Left forelimb (tissue), 1 donor: ENCODE measurements around the gene KANK3.
"Not testable (repeated sequence)": the region's sequence is repeated elsewhere in the genome, so short reads cannot be mapped to it uniquely, and the experiment has no call there.

Experiments
- DNase-seq: peaks from one replicate; pipeline ENCODE4 v3.0.0-alpha.2; 2018; ENCODE audit warnings: low spot score

The KANK3 gene

DNA sequence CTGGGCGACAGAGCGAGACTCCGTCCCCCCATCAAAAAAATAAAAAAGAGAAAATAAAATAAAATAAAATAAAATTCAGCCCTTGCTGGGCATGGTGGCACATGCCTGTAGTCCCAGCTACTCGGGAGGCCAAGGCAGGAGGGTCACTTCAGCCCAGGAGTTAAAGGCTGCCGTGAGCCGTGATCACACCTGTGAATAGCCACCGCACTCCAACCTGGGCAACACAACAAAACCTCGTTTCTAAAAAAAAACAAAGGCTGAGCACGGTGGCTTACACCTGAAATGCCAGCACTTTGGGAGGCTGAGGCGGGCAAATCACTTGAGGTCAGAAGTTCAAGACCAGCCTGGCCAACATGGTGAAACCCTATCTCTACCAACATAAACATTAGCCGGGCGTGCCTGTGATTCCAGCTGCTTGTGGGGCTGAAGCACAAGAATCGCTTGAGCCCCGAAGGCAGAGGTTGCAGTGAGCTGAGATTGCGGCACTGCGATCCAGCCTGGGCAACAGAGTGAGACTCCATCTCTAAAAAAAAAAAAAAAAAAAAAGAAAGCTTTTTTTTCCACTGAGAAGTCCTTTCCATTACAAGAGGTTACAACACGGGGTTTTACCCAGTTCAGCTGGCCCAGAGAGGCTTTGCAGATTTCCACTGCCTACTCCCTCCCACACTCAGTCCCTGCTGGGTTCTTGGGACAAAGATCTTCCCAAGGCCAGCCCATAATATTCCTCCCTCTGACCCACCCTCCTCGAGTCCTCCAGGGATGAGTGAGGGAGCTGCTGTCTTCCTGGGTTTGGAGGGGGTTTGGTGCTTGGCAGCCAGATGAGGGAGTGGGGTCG is 27.3 kb upstream of the KANK3 start:
- DNase-seq, result no peak

DNA sequence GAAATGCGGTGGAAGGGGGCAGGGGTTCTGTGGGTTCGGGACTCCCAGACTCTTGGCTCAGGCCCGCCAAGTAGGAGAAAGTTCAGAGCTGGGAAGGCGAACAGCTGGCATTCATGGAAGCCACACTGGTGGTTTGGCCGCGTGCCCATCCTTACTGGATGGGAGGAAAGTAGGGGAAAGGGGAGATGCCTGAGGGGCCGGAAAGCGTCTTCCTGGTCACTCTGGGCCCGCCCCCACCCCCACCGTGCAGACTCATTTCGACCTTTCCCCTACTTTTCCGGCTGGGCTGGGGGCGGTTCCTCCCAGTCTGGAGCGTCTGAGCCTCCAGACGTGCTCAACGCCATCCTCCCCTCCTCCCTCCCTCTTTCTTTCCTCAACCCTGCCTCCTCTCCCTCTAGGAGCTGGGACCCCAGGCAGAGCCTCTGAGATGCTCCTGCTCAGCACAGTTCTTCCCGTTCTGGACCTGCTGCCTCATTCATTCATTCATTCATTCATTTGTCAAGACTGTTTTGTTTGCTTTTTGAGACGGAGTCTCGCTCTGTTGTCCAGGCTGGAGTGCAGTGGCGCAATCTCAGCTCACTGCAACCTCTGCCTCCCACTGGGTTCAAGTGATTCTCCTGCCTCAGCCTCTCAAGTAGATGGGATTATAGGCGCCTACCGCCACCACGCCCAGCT is 24.4 kb upstream of the KANK3 start:
- peak; percentile 89 for DNase-seq

DNA sequence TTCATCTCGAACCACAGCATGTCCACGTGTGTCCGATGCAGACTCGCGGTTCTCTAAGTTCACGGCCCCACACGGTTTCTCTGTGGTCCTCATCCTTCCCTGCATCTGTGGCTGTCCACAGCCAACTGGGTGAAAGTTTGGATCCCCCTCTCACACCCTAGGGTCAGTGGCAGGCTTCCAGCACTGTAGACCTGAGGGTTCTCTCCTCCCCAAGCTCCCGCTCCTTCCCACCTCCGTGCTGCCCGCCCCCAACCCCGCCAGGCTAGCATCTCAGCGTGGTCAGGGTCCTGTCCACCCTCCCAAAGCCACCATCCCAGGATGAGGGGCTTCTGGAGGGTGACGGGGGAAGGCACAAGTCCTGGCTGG is 23.9 kb upstream of the KANK3 start:
- DNase-seq, result no peak

DNA sequence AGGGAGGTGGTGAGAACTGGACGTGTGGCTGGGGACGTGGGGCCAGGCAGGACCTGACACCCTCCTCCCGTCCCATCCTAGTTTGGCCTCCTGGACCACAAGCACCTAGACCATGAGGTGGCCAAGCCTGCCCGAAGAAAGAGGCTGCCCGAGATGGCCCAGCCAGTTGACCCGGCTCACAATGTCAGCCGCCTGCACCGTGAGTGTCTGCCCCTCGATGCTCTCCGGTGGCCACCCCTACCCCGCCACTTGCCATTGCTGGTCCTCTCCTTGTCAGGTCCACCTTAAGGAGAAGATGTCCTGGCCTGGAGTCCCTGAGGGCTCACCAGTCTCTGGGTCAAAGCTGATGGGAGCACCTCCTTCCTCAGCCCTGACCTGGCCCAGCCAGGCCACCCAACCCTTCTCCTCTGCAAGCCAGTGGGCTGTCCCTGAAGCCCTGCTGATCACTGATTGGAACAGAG is 23.1 kb upstream of the KANK3 start:
- DNase-seq, result no peak

DNA sequence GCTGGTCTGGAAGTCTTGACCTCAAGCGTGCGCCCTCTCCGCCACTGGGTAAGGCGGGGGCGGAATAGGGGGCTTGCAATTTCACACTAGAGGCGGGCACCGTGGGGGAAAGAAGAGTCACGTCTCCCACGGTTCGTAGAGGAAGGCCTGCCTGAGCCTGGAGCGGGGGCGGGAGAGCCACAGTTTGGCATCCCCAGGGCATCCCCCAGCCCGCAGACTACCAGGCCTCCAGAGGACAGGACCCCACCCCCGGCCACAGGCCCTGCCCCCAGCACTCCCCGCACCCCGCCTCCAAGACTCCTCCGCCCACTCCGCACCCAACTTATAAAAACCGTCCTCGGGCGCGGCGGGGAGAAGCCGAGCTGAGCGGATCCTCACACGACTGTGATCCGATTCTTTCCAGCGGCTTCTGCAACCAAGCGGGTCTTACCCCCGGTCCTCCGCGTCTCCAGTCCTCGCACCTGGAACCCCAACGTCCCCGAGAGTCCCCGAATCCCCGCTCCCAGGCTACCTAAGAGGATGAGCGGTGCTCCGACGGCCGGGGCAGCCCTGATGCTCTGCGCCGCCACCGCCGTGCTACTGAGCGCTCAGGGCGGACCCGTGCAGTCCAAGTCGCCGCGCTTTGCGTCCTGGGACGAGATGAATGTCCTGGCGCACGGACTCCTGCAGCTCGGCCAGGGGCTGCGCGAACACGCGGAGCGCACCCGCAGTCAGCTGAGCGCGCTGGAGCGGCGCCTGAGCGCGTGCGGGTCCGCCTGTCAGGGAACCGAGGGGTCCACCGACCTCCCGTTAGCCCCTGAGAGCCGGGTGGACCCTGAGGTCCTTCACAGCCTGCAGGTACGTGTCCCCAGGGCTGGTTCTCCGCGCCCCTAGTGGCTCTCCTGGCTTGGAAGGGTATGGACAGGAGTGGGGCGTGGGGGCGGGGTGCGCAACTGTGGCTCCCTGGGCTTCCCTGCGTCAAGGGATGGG is 21.0 kb upstream of the KANK3 start, which contains the start of gene ANGPTL4:
Gene ANGPTL4 (plus strand): TSS at position 353 of the 969 bp plus-strand sequence. CDS start 167 bp downstream, at position 520.
- peak; percentile 82 for DNase-seq

DNA sequence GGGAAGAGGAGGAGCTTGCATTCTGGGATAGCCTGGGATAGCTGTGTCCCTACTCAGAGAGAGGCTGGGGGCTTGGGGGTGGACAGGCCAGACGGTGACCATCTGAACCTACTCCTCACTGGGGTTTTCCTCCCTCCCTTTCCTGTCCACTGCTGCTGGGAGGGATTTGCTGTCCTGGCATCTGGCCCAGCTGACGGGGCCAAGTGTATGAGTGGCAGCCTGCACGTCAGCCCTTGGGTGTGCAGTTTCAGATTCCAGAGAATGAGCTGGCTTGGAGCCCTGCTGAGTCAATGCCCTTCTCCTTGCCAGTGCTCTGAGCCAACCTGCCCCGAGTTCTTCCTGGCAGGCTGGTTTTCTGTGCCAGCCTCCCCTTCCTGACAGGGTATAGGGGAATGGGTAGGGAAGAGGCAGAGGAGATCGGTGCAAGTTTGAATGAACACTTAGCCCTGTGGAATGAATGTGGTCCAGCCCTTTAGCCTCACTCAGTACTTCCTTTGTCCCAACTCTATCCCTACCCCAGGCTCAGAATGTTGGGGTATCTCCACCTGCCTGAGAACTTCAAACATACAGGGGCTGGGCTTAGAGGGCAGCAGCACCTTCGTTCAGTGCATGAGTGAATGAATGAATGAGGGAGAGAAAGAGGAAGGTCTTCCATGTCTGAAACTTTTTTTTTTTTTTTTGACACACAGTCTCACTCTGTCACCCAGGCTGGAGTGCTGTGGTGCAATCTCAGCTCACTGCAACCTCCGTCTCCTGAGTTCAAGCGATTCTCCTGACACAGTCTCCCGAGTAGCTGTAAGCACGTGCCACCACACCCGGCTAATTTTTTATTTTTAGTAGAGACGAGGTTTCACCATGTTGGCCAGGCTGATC is 19.1 kb upstream of the KANK3 start:
- DNase-seq, result peak; percentile 90

DNA sequence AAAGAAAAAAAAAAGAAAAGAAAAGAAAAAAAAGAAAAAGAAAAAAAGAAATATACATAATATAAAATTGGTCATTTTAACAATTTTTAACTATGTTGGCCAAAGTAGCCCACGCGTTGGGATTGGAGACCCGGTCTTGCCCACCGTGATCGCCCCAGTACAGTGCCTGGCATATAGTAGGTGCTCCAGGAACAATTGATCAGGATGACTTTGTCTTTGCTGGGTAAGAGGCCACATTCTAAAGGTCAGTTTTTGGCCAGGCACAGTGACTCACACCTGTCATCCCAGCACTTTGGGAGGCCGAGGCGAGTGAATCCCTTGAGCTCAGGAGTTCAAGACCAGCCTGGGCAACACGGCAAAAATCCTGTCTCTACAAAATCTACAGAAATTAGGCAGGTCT is 17.1 kb upstream of the KANK3 start:
- no peak for DNase-seq

DNA sequence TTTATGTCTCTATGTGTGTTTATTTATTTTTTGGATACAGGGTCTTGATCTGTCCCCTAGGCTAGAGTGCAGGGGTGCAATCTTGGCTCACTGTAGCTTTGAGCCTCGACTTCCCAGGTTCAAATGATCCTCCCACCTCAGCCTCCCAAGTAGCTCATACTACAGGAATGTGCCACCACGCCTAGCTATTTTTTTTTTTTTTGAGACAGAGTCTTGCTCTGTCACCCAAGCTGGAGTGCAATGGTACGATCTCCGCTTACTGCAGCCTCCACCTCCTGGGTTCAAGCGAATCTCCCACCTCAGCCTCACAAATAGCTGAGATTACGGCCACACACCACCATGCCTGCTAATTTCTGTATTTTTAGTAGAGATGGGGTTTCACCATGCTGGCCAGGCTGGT is 15.9 kb upstream of the KANK3 start:
- DNase-seq, result no peak

DNA sequence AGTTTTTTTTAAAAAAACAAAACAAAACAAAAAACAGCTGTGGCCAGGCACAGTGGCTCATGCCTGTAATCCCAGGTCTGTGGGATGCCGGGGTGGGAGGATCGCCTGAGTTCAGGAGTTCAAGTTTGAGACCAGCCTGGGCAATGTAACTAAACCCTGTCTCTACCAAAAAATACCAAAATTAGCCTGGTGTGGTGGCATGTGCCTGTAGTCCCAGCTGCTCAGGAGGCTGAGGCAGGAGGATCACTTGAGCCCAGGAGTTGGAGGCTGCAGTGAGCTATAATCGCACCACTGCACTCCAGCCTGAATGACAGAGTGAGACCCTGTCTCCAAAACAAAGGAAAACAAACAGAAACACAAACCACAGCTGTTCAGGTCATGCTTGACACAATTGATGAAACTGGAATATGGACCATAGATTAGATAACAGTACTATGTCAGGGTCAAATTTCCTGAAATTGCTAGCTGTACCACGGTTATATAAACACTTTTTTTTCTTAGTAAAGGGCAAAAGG is 14.0 kb upstream of the KANK3 start:
- DNase-seq, result no peak

DNA sequence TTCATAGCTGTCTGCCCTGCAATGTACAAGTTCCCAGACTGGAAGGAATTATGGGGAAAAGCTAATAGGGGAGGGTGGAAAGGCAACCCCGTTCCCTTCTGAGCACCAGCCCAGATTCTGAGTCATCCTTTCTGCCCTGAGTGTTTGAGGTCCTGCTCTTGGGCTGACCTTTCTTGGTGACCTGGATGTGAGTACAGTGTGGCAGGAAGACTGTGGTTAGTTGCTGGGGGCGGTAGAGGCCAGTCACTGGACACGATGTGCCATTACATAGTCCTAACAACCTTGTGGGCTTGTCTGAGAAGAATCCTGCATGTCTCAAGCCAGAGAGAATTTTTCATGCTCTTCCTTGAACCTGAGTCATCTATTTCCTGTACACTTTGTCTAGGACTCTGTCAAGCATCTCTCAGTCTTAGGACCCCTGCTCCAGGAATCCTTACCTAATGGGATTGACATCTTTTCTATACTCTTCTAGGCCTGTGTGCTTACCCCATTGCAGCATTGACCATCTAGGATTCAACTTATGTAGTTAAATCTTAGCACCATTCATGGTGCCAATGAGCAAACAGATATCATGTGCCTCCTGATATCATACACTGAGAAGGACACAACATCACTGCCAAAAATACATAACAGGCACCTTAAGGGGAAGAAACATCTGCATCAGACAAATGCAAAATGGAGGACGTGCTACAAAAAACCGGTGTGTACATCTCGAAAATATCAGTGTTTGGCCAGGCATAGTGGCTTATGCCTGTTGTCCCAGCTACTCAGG is 12.8 kb upstream of the KANK3 start:
- no peak for DNase-seq

DNA sequence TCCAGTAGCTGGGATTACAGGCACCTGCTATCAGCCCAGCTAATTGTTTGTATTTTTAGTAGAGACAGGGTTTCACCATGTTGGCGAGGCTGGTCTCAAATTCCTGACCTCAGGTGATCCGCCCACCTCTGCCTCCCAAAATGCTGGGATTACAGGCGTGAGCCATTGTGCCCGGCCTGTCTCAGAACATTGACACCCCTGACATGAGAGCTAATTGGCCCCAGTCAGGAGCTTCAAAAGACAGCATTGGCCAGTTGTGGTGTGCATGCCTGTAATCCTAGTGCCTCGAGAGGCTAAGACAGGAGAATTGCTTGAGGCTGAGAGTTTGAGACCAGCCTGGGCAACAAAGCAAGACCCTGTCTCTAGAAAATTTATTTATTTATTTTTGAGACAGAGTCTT is 9.8 kb upstream of the KANK3 start:
- not testable (repeated sequence) for DNase-seq

DNA sequence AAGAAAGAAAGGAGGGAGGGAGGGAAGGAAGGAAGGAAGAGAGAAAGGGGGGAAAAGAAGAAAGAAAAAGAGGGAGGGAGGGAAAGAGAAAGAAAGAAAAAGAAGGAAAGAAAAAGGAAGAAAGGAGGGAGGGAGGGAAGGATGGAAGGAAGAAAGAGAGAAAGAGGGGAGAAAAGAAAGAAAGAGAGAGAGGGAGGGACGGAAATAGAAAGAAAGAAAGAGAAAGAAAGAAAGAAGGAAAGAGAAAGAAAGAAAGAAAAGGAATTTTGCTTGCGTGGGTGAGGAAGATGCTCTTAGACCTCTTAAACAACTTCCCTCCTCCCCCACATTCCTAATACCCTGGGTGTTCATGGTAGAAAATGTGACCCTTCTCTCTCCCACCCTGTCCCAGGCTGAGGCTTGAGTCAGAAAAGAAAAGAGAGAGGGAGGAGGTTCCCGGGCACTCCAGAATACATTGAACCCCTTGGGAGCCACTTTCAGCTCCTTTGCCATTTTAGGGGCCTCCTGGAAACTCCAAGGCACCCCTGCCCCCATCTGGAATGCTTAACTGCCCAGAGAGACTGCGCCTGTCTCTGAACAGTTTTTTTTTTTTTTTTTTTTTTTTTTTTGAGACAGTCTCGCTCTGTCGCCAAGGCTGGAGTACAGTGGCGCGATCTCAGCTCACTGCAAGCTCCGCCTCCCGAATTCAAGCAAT is 9.2 kb upstream of the KANK3 start:
- DNase-seq, result no peak

DNA sequence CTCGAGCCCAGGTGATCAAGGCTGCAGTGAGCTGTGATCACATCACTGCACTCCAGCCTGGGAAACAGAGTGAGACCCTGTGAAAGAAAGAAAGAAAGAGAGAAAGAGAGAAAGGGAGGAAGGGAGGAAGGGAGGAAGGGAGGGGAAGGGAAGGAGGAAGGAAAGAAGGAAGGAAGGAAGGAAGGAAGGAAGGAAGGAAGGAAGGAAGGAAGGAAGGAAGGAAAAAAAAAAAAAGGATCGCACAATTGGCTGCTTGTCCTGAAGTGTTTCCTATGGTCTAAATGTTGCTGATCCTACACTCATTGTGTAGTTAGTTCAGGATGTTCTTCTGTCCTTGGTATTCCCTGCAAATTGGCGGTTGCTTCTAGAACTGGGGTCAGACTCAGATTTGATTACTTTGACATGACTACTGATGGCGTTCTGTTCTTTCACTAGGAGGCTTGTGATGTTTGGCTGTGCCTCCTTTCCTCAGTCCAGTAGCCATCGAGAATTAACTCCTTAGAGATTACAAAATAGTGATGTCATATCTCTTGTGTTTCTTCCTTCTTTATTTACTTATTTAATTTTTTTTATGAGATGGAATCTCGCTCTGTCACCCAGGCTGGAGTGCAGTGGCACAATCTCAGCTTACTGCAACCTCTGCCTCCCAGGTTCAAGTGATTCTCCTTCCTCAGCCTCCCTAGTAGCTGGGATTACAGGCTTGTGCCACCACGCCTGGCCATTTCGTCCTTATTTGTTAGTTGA is 6.7 kb upstream of the KANK3 start:
- not testable (repeated sequence) for DNase-seq

DNA sequence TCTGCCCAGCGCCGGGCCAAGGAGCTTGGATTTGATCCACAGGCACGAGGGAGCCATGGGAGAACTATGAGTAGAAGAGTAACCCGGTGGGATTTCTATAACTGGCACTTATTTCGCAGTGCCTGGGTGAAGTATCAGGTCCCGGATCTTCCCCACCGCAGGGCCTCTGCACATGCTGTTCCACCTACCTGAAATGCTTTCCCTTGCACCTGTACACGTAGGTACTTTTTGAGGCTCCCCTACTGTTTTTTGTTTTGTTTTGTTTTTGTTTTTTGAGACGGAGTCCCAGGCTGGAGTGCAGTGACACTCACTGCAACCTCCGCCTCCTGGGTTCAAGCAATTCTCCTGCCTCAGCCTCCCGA is 402 bp upstream of the KANK3 start:
- no peak for DNase-seq

DNA sequence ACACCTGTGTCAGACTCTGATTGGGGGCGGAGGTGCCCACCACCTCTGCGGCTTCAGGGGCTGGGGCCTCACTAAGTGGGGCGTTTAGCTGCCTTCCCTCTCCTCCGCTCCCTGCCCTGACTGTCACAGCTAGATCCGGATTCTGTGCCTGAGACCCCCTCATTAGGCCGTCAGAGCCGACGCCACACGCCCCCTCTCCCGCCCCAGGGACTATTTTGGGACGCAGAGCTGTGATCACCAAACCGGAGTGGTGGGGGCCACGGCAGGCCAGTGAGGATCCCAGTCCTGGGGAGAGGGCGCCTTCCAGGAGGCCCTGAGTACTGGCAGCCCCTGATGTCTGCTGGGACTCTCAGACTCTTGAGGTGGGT is 762 bp downstream of the KANK3 start:
- no peak for DNase-seq

DNA sequence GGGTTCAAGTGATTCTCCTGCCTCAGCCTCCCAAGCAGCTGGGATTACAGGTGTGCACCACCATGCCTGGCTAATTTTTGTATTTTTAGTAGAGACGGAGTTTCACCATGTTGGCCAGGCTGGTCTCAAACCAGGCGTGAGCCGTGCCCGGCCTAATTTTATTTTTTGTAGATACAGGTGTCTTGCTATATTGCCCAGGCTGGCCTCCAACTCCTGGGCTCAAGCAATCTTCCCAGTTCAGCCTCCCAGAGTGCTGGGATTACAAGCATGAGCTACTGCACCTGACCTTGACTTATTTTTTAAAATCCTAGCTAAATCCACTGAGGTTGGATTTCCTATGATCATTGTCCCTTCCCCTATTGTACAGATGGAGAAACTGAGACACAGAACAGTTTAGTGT is 1.6 kb downstream of the KANK3 start:
- not testable (repeated sequence) for DNase-seq

DNA sequence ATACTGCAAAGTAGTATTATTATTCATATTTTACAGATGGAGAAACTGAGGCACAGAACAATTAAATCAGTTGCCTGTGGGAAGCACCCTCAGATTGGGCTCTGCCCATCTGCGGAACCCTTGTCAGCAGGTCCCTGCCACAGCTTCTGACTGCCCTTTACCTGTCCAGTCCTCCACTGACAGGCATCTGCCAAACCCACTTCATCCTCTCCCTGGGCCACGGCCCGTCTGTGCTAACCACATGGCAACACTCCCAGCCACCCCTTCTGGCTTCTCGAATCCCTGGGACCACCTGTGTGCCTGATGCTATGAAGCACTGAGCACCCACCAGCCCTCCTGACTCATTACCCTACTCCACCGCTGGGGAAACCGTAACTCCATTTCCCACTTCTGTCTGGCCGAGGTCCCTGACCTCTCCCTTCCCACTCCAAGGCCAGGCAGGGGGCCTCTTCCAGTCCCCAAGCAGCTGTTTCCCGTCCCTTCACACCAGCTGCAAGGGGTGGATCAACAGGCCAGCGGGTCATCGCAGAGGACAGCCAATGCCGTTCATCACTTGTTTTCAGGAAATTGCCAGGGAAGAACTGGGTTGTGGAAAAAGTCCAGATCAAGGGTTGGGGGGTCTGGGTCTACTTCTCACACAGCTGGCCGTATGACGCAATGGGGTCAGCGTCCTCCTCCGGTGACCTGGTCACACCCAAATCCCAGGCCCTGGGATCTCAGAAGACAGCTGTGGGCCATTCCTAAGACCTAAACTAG is 2.5 kb downstream of the KANK3 start:
- no peak for DNase-seq

DNA sequence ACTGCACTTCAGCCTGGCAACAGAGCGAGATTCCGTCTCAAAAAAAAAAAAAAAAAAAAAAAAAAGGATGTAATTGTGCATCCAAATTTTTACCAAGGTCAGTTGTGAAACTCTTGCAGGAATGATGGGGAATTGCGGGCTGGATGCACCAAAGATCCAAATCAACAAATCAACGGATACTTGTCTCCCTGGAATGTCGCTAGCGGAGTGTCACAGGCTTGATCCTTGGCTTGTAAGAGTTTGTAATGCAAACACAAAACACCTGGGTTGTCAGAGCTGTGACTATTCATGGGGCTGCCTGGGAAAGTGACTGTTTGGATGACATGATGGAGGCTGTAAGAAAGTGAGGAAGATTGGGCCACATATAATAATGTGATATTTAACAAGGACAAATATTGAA is 4.2 kb downstream of the KANK3 start:
- DNase-seq, result no peak
